ENCODE measurements around the gene PAK4.

GRCh38 chr19:39078436-39079200 is 47.0 kb upstream of the PAK4 start:
- TF ChIP-seq CTCF (conservative IDR thresholded peaks at IDR 0.05; ENCODE audit: low read depth, low read length) (no peak), EZH2 (IDR thresholded peaks at IDR 0.05; ENCODE audit: borderline replicate concordance, low read depth, low read length, poor library complexity, severe bottlenecking) (no peak)

All from A673 (cell line).